ENCODE data around the gene SULF2. TPM values are rescaled to one million over a fixed set of nuclear protein-coding genes. Genes with fewer than 3 reads are reported as not detected.

The SULF2 gene
- total and polyA plus RNA-seq, 2 of the 13 experiments (the other 11 are each of a cell fraction or from before 2014, with no cell fraction given): 7.2 to 50.9 TPM

DNA sequence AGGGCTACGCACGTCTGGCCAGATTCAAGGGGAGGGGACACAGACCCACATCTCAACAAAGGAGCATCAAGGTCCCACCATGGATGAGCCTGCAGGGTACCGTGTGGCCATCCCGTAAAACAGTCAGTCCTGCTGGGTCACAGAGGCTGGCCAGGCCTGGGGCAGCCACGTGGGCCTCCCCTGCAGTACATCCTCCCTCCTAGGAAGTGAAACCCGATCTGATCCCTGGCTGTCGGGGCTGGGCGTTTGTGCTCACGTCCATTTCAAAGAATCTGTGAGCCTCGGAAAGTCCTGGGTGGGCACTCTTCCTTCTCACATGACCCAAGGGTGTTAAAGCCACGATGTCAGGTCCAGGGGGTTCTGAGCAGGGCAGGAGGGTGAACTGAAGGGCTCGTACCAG is 14.3 kb downstream of the SULF2 start:
- no peaks in the 10 kb centered on the region for H3K9me3 ChIP-seq (ENCODE audit: low read length)
- peaks cover 8% of the 10 kb centered on the region for H3K4me1 ChIP-seq (ENCODE audit: insufficient read depth, low read length)
- no peaks in the 10 kb centered on the region for H3K27me3 ChIP-seq (ENCODE audit: control insufficient read depth in 1 of 2, insufficient read depth in 2 of 2, low read length in 2 of 2)
- CTCF ChIA-PET (ENCODE audit: low intra/inter-chr PET ratio, low total read pairs): no interaction called here
- in situ Hi-C loops (cut with HindIII; ENCODE audit: extremely low pct_ligation_motif_present, low pct_unique_long_range_greater_than_20kb): no loop called here
- peak; percentile 28; the same call in 2 of the 3 replicates for ATAC-seq
- H3K4me2 ChIP-seq (ENCODE audit: low read depth, low read length): no peak overlapping the region
- WGBS (ENCODE audit: low lambda C conversion rate): 69% methylated on average over 12 of the region's 12 CpGs
- H3K4me3 ChIP-seq (replicated peaks in 1 of 3; ENCODE audit: insufficient read depth in 1 of 3, low read depth in 2 of 3, low read length in 3 of 3): no peak overlapping the region
- H3K27ac ChIP-seq (ENCODE audit: extremely low read length, insufficient read depth, low read length): no peak overlapping the region
- H2AFZ ChIP-seq (ENCODE audit: low read length): no peak overlapping the region
- DNase-seq (ENCODE audit: low spot score): no peak
- no peak for FAIRE-seq
- no TSS peak for BruUV-seq (replicated peaks)
- no peaks in the 10 kb centered on the region; a peak in 1 of 5 replicates for H3K36me3 ChIP-seq (replicated peaks in 1 of 2; ENCODE audit: control insufficient read depth in 1 of 2, insufficient read depth in 2 of 2, low read length in 2 of 2)
- TF ChIP-seq ZNF768 (CRISPR knock-in tag; IDR thresholded peaks at IDR 0.05) (peak; percentile 14; the same call in 1 of the 2 replicates), TARDBP (CRISPR knock-in tag; IDR thresholded peaks at IDR 0.05) (no peak), SMAD3 (CRISPR knock-in tag; IDR thresholded peaks at IDR 0.05) (no peak), ZFX (CRISPR knock-in tag; IDR thresholded peaks at IDR 0.05; ENCODE audit: low read depth) (peak; percentile 8; the same call in 1 of the 2 replicates), SIX1 (CRISPR knock-in tag; IDR thresholded peaks at IDR 0.05; ENCODE audit: borderline replicate concordance) (peak; percentile 53; the same call in 1 of the 2 replicates), SIX4 (CRISPR knock-in tag; IDR thresholded peaks at IDR 0.05) (0 out of 2 replicates have a peak, but pooled peaks have one; percentile 51), ZNF678 (CRISPR knock-in tag; IDR thresholded peaks at IDR 0.05) (0 out of 2 replicates have a peak, but pooled peaks have one; percentile 13)
- TF ChIP-seq, protein P1, sequence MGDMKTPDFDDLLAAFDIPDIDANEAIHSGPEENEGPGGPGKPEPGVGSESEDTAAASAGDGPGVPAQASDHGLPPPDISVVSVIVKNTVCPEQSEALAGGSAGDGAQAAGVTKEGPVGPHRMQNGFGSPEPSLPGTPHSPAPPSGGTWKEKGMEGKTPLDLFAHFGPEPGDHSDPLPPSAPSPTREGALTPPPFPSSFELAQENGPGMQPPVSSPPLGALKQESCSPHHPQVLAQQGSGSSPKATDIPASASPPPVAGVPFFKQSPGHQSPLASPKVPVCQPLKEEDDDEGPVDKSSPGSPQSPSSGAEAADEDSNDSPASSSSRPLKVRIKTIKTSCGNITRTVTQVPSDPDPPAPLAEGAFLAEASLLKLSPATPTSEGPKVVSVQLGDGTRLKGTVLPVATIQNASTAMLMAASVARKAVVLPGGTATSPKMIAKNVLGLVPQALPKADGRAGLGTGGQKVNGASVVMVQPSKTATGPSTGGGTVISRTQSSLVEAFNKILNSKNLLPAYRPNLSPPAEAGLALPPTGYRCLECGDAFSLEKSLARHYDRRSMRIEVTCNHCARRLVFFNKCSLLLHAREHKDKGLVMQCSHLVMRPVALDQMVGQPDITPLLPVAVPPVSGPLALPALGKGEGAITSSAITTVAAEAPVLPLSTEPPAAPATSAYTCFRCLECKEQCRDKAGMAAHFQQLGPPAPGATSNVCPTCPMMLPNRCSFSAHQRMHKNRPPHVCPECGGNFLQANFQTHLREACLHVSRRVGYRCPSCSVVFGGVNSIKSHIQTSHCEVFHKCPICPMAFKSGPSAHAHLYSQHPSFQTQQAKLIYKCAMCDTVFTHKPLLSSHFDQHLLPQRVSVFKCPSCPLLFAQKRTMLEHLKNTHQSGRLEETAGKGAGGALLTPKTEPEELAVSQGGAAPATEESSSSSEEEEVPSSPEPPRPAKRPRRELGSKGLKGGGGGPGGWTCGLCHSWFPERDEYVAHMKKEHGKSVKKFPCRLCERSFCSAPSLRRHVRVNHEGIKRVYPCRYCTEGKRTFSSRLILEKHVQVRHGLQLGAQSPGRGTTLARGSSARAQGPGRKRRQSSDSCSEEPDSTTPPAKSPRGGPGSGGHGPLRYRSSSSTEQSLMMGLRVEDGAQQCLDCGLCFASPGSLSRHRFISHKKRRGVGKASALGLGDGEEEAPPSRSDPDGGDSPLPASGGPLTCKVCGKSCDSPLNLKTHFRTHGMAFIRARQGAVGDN (CRISPR knock-in tag; IDR thresholded peaks at IDR 0.05): peak; percentile 33; the same call in 1 of the 2 replicates
- POLR2A ChIA-PET: no interaction called here
- no peaks in the 10 kb centered on the region for H3K79me2 ChIP-seq (ENCODE audit: insufficient read depth, low read length)
- intact Hi-C loops (cut with micrococcal nuclease; ENCODE audit: unreplicated experiment): no loop called here
- H3K9ac ChIP-seq (ENCODE audit: insufficient read depth, low read depth, low read length): no peak overlapping the region
- H4K20me1 ChIP-seq (ENCODE audit: insufficient read depth, low read length): no peaks in the 10 kb centered on the region

Data from HepG2 (cell line).